Lower lobe of right lung (tissue), 2 donors: ENCODE measurements around the gene HOXA9. TPM values are rescaled to one million over a fixed set of nuclear protein-coding genes. Genes with fewer than 3 reads are reported as not detected.

Experiments
- ATAC-seq, 2 donors: fragments of 200-7000 bp; cut with Tn5 transposase; one replicate each; pipeline ENCODE4 v1.9.1; 2020 to 2022; ENCODE audit warnings: mild to moderate bottlenecking in 2 of 2, moderate library complexity in 2 of 2
- DNase-seq: peaks from one replicate; pipeline ENCODE4 v3.0.0-alpha.2; 2020
- H3K27ac ChIP-seq: fragments of 200-600 bp; one replicate; pipeline ENCODE4 v1.8.0; 2022
- H3K27me3 ChIP-seq: fragments of 200-600 bp; one replicate; pipeline ENCODE4 v1.8.0; 2022; ENCODE audit warnings: low read depth
- H3K36me3 ChIP-seq: fragments of 200-600 bp; one replicate; pipeline ENCODE4 v1.8.0; 2022; ENCODE audit warnings: mild to moderate bottlenecking
- H3K4me1 ChIP-seq: fragments of 200-600 bp; one replicate; pipeline ENCODE4 v1.8.0; 2022
- H3K4me3 ChIP-seq: fragments of 200-600 bp; one replicate; pipeline ENCODE4 v1.8.0; 2022; ENCODE audit warnings: mild to moderate bottlenecking
- H3K9me3 ChIP-seq: fragments of 200-600 bp; one replicate; pipeline ENCODE4 v1.8.0; 2022
- CTCF ChIP-seq: fragments of 200-600 bp; IDR thresholded peaks from one replicate; pipeline ENCODE4 v1.8.0; 2022; ENCODE audit warnings: antibody characterized with exemption, mild to moderate bottlenecking
- intact Hi-C: fragments of 100-400 bp; cut with DNase I; formaldehyde crosslinking; loops from one replicate; pipeline ENCODE4 v1.11.0; 2022
- total RNA-seq: library from RNA; stranded (reverse); fragmentation: NEBNext Ultra II Directional; extraction: Animal tissue kit (Norgen Biotek cat#: 25700); gene quantifications from one replicate; pipeline ENCODE4 v1.2.1, GENCODE V29; 2021
- donor health status: DM: no; HTN: yes; CAD: no; lungs with severe emphysema.

HOXA9 gene
- total RNA-seq, 1 donor from 2014 or later = 1.7 TPM

- intact Hi-C loops = no loop called here
- DNase-seq (no peak), ATAC-seq (no peak)
- Histone ChIP-seq H3K27me3 (peaks cover 23% of the 10 kb centered on the region), H3K36me3 (no peaks in the 10 kb centered on the region), H3K4me3 (peak overlapping the region; percentile 51), H3K27ac (peak overlapping the region; percentile 92), H3K9me3 (no peaks in the 10 kb centered on the region), H3K4me1 (peaks cover 45% of the 10 kb centered on the region)
- no peak for TF ChIP-seq CTCF
Observed at GRCh38 chr7:27123477-27124053, 41.8 kb downstream of the HOXA9 start.

DNA sequence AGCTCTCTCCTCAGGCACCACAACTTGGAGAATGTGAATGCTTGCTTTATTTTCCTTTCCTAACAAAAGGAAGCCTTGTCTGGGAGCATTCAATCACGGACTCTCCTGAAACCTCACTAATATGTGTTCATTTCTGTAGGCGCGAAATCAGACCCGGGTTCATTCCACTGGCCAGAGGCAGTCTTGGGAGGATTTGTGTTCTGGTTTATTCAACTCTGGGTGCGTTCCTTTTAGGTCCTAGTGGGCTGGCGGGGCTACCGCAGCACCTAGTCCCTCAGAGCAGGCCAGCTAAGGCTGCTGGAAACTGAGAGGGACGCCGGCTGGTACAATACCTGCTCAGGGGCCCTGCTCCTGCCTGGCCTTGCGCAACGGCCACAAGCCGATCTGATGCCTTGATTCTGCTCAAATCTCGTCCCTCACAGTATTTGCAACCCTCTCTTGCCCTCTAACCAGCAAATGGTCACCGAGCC lies 42.3 kb downstream of the HOXA9 start:
- H3K4me1 ChIP-seq = peaks cover 45% of the 10 kb centered on the region
- no peak for ATAC-seq
- intact Hi-C loops = no loop called here
- peak overlapping the region; percentile 51 for H3K4me3 ChIP-seq
- no peaks in the 10 kb centered on the region for H3K9me3 ChIP-seq
- TF ChIP-seq CTCF = no peak
- no peaks in the 10 kb centered on the region for H3K36me3 ChIP-seq
- no peak for DNase-seq
- peaks cover 20% of the 10 kb centered on the region for H3K27me3 ChIP-seq
- H3K27ac ChIP-seq = peak overlapping the region; percentile 92

GRCh38 chr7:27122077-27122910 lies 43.0 kb downstream of the HOXA9 start:
- Histone ChIP-seq H3K27ac (peak overlapping the region; percentile 92), H3K4me1 (peaks cover 41% of the 10 kb centered on the region), H3K4me3 (peak overlapping the region; percentile 51), H3K27me3 (peaks cover 16% of the 10 kb centered on the region), H3K9me3 (no peaks in the 10 kb centered on the region), H3K36me3 (no peaks in the 10 kb centered on the region)
- intact Hi-C loops = no loop called here
- ATAC-seq (no peak), DNase-seq (no peak)
- TF ChIP-seq CTCF = no peak

- Histone ChIP-seq H3K4me1 (peaks cover 35% of the 10 kb centered on the region), H3K36me3 (no peaks in the 10 kb centered on the region), H3K27me3 (peaks cover 16% of the 10 kb centered on the region), H3K9me3 (no peaks in the 10 kb centered on the region), H3K27ac (peak overlapping the region; percentile 92), H3K4me3 (peak overlapping the region; percentile 51)
- ATAC-seq (no peak), DNase-seq (no peak)
- intact Hi-C loops = no loop called here
- TF ChIP-seq CTCF = no peak
Observed at GRCh38 chr7:27121684-27122076, 43.7 kb downstream of the HOXA9 start.

- peaks cover 25% of the 10 kb centered on the region for H3K27me3 ChIP-seq
- peaks cover 14% of the 10 kb centered on the region for H3K4me1 ChIP-seq
- DNase-seq = no peak
Observed at GRCh38 chr7:27119412-27119911, 45.9 kb downstream of the HOXA9 start.

More at GRCh38 chr7:27119412-27119911, 45.9 kb downstream of the HOXA9 start:
- no peaks in the 10 kb centered on the region for H3K9me3 ChIP-seq
- no peak for ATAC-seq
- peak overlapping the region; percentile 55 for H3K4me3 ChIP-seq
- peak overlapping the region; percentile 87 for H3K27ac ChIP-seq
- intact Hi-C loops = no loop called here
- H3K36me3 ChIP-seq = no peaks in the 10 kb centered on the region
- no peak for TF ChIP-seq CTCF
